HepG2 (cell line): Measurements from ENCODE around the gene SMARCC1. TPM values are rescaled to one million over a fixed set of nuclear protein-coding genes. Genes with fewer than 3 reads are reported as not detected.

Experiments used
- ATAC-seq: fragments of 200-7000 bp; cut with Tn5 transposase; 3 replicates; pipeline ENCODE4 v1.9.1; 2020; ENCODE audit warnings: mild to moderate bottlenecking, moderate library complexity
- Bru-seq: library from RNA; stranded (reverse); fragments of 400-500 nt; gene quantifications from one replicate; lab custom pipeline; 2021; lab: Mats Ljungman, UMichigan
- BruChase-seq, 2 experiments: library from RNA; stranded (reverse); fragments of 400-500 nt; gene quantifications; one replicate each; lab custom pipeline; 2021; lab: Mats Ljungman, UMichigan
- BruUV-seq: library from RNA; stranded (reverse); fragments of 400-500 nt; replicated peaks from 2 replicates; lab custom pipeline; 2021; lab: Mats Ljungman, UMichigan
- CTCF ChIA-PET: fragments of 300-600 bp; formaldehyde crosslinking; extraction: SDS; loops from one replicate; lab custom pipeline; 2021; ENCODE audit warnings: low total read pairs, inconsistent platforms, low intra/inter-chr PET ratio; lab: Yijun Ruan, JAX
- POLR2A ChIA-PET: fragments of 350-600 bp; sonication (Branson Sonifier 250); formaldehyde crosslinking; loops from one replicate; lab custom pipeline; 2020; ENCODE audit warnings: antibody characterized with exemption, inconsistent platforms; lab: Yijun Ruan, JAX
- DNase-seq: peaks from one replicate; pipeline ENCODE4 v3.0.0-alpha.2; 2015; ENCODE audit warnings: low spot score
- FAIRE-seq: peaks from 3 replicates; lab custom pipeline; 2011; peaks lifted over from hg19 to GRCh38; lab: Jason Lieb, UNC
- H2AFZ ChIP-seq: one replicate; pipeline ENCODE4 v1.6.1; 2011; ENCODE audit warnings: low read length, inconsistent platforms
- H3K27ac ChIP-seq: fragments of 300-600 bp; 3 replicates; pipeline ENCODE4 v1.8.0; 2011; ENCODE audit warnings: mixed run types, mild to moderate bottlenecking, mixed read lengths, low read length, inconsistent platforms; ENCODE audit not compliant: insufficient read depth; ENCODE audit errors: extremely low read length
- H3K27me3 ChIP-seq, 2 experiments: fragments of 200-600 bp in 1 of 2; 2 replicates in 1 of 2; 3 replicates in 1 of 2; pipeline versions ENCODE4 v1.6.0 to v1.8.0; 2011; ENCODE audit warnings: low read length in 2 of 2, mild to moderate bottlenecking in 2 of 2, moderate library complexity in 2 of 2, inconsistent platforms in 1 of 2; ENCODE audit not compliant: insufficient read depth in 2 of 2, control insufficient read depth in 1 of 2
- H3K36me3 ChIP-seq, 2 experiments: fragments of 200-600 bp in 1 of 2; replicated peaks in 1 of 2; 2 replicates in 1 of 2; 3 replicates in 1 of 2; pipeline versions ENCODE4 v1.5.1 to v1.8.0; 2011; ENCODE audit warnings: low read length in 2 of 2, inconsistent platforms in 1 of 2; ENCODE audit not compliant: insufficient read depth in 2 of 2, control insufficient read depth in 1 of 2
- H3K4me1 ChIP-seq: 2 replicates; pipeline ENCODE4 v1.5.1; 2012; ENCODE audit warnings: low read length, inconsistent platforms; ENCODE audit not compliant: insufficient read depth
- H3K4me2 ChIP-seq: 2 replicates; pipeline ENCODE4 v1.6.0; 2011; ENCODE audit warnings: low read depth, low read length, inconsistent platforms
- H3K4me3 ChIP-seq, 3 experiments: fragments of 200-600 bp in 1 of 3; sonication (generic), shearing (Covaris generic) in 1 of 3; replicated peaks in 1 of 3; 2 replicates each; pipeline ENCODE4 v1.5.1; 2011 to 2016; ENCODE audit warnings: low read length in 3 of 3, inconsistent platforms in 2 of 3, low read depth in 2 of 3, mild to moderate bottlenecking in 2 of 3, control low read depth in 1 of 3, mixed read lengths in 1 of 3; ENCODE audit not compliant: insufficient read depth in 1 of 3
- H3K79me2 ChIP-seq: one replicate; pipeline ENCODE4 v1.6.1; 2011; ENCODE audit warnings: low read length, inconsistent platforms; ENCODE audit not compliant: insufficient read depth
- H3K9ac ChIP-seq: 2 replicates; pipeline ENCODE4 v1.6.0; 2011; ENCODE audit warnings: mild to moderate bottlenecking, low read depth, low read length, inconsistent platforms; ENCODE audit not compliant: insufficient read depth
- H3K9me3 ChIP-seq: 2 replicates; pipeline ENCODE4 v1.5.1; 2012; ENCODE audit warnings: mild to moderate bottlenecking, low read length
- H4K20me1 ChIP-seq: 2 replicates; pipeline ENCODE4 v1.6.0; 2011; ENCODE audit warnings: inconsistent platforms, mild to moderate bottlenecking, low read length, moderate library complexity; ENCODE audit not compliant: insufficient read depth
- CBFB ChIP-seq: sonication (generic); formaldehyde crosslinking; IDR thresholded peaks from 2 replicates; pipeline ENCODE4 v1.4.0; 2020; ENCODE audit warnings: missing genetic modification reagents
- CBX1 ChIP-seq: IDR thresholded peaks from one replicate; pipeline ENCODE4 v1.6.1; 2016; ENCODE audit warnings: antibody characterized with exemption, low read depth
- GLMP ChIP-seq: sonication (generic); formaldehyde crosslinking; IDR thresholded peaks from 2 replicates; pipeline ENCODE4 v1.9.0; 2021; ENCODE audit warnings: missing genetic modification reagents, mild to moderate bottlenecking, borderline replicate concordance
- MZF1 ChIP-seq: sonication (generic); formaldehyde crosslinking; IDR thresholded peaks from 2 replicates; pipeline ENCODE4 v1.8.1; 2023; ENCODE audit warnings: mild to moderate bottlenecking, missing genetic modification reagents, borderline replicate concordance
- PREB ChIP-seq: sonication (generic); formaldehyde crosslinking; IDR thresholded peaks from 2 replicates; pipeline ENCODE4 v1.4.0; 2020; ENCODE audit warnings: missing genetic modification reagents
- SRSF4 ChIP-seq: fragments of 200-400 bp; formaldehyde crosslinking; IDR thresholded peaks from one replicate; pipeline ENCODE4 v1.6.1; 2018; ENCODE audit warnings: mild to moderate bottlenecking, low read depth, low read length, moderate library complexity; ENCODE audit not compliant: poor library complexity, severe bottlenecking
- ZFX ChIP-seq: sonication (generic); formaldehyde crosslinking; IDR thresholded peaks from 2 replicates; pipeline ENCODE4 v1.4.0; 2020; ENCODE audit warnings: mild to moderate bottlenecking, low read depth, missing genetic modification reagents, moderate library complexity
- ZNF17 ChIP-seq: sonication (generic); formaldehyde crosslinking; IDR thresholded peaks from 2 replicates; pipeline ENCODE4 v1.5.0; 2020; ENCODE audit warnings: mild to moderate bottlenecking, missing genetic modification reagents
- ZNF20 ChIP-seq: sonication (generic); formaldehyde crosslinking; IDR thresholded peaks from 2 replicates; pipeline ENCODE4 v1.4.0; 2020; ENCODE audit warnings: mild to moderate bottlenecking, moderate library complexity, missing genetic modification reagents
- WGBS: methylation state at CpG from one replicate; pipeline ENCODE4 v1.1.6; 2017; ENCODE audit warnings: low lambda C conversion rate; 5-methylcytosine and 5-hydroxymethylcytosine counted together
- in situ Hi-C: cut with HindIII; loops from 2 replicates; pipeline ENCODE4 v1.10.0; 2017; ENCODE audit warnings: low pct_unique_long_range_greater_than_20kb; ENCODE audit not compliant: extremely low pct_ligation_motif_present
- intact Hi-C: fragments of 100-400 bp; cut with micrococcal nuclease; formaldehyde crosslinking; loops from one replicate; pipeline ENCODE4 v1.10.0; 2022; ENCODE audit not compliant: unreplicated experiment
- long read RNA-seq, 2 experiments: library from RNA in 1 of 2; library from polyadenylated mRNA in 1 of 2; stranded (forward) in 1 of 2; unstranded in 1 of 2; transcript quantifications; one replicate each; pipeline ENCODE4 v2.0.0, GENCODE V29; 2019 to 2022
- polyA minus RNA-seq, 3 experiments: library from RNA; depleted of rRNA, polyadenylated mRNA; stranded (reverse); fragments of >200 nt; gene quantifications; 2 replicates each; pipeline ENCODE4 v1.2.3, GENCODE V29; 2011; ENCODE audit warnings: low replicate concordance in 1 of 3
- polyA plus RNA-seq, 8 experiments: library from polyadenylated mRNA; depleted of rRNA in 3 of 8; stranded (reverse) in 7 of 8; unstranded in 1 of 8; fragments of >200 nt; fragmentation: Illumina TruSeq in 4 of 8; extraction: Trizol in 4 of 8; gene quantifications; 2 replicates each; pipeline versions ENCODE4 v1.2.1 to v1.2.3, GENCODE V29; 2011 to 2016; ENCODE audit warnings: low read depth in 4 of 8, missing spikeins in 1 of 8, mixed read lengths in 1 of 8; ENCODE audit not compliant: insufficient read depth in 1 of 8
- total RNA-seq, 5 experiments: library from RNA; depleted of rRNA; stranded (reverse); fragments of >200 nt; fragmentation: Illumina TruSeq; extraction: Trizol; gene quantifications; 2 replicates each; pipeline ENCODE4 v1.2.3, GENCODE V29; 2016; ENCODE audit warnings: low read depth in 1 of 5
- TF ChIP-seq, protein P1 (sequence below): sonication (generic); formaldehyde crosslinking; IDR thresholded peaks from 2 replicates; pipeline ENCODE4 v1.5.0; 2020; ENCODE audit warnings: mild to moderate bottlenecking, missing genetic modification reagents

Gene SMARCC1
- total RNA-seq (2016; rRNA removed; fragmentation: Illumina TruSeq; extraction: Trizol) (53.6 and 58.4 TPM in 2 replicates), polyA plus RNA-seq (2011; rRNA removed) (38.3 and 47.9 TPM in 2 replicates), polyA minus RNA-seq (2011; rRNA and poly(A)+ RNA removed; ENCODE audit: low replicate concordance) (72.6 and 165 TPM in 2 replicates), Bru-seq, nascent RNA (percentile 85 among the genes with signal in this experiment), BruChase-seq, experiment 1, labeled RNA remaining after a 6-hour chase (percentile 85 among the genes with signal in this experiment), BruChase-seq, experiment 2, labeled RNA remaining after a 2-hour chase (percentile 84 among the genes with signal in this experiment)
- total RNA-seq (2016; cell fraction: cytosol; rRNA removed; fragmentation: Illumina TruSeq; extraction: Trizol; ENCODE audit: low read depth): 31.7 and 35.7 TPM in 2 replicates
- 46.9 and 62.8 TPM in 2 replicates for total RNA-seq (2016; cell fraction: insoluble cytoplasmic fraction; rRNA removed; fragmentation: Illumina TruSeq; extraction: Trizol)
- total RNA-seq (2016; cell fraction: membrane; rRNA removed; fragmentation: Illumina TruSeq; extraction: Trizol): 19.5 and 23.9 TPM in 2 replicates
- total RNA-seq (2016; cell fraction: nucleus; rRNA removed; fragmentation: Illumina TruSeq; extraction: Trizol): 53.6 and 55.4 TPM in 2 replicates
- 11.9 and 13.7 TPM in 2 replicates for polyA plus RNA-seq (2011; cell fraction: cytosol; rRNA removed)
- 28.8 and 29.2 TPM in 2 replicates for polyA plus RNA-seq (2011; cell fraction: nucleus; rRNA removed)
- 35.0 and 49.8 TPM in 2 replicates for polyA plus RNA-seq (2012)
- polyA plus RNA-seq (2016; cell fraction: cytosol; fragmentation: Illumina TruSeq; extraction: Trizol; ENCODE audit: low read depth): 1.8 and 2.0 TPM in 2 replicates
- polyA plus RNA-seq (2016; cell fraction: insoluble cytoplasmic fraction; fragmentation: Illumina TruSeq; extraction: Trizol; ENCODE audit: low read depth): 35.8 and 41.7 TPM in 2 replicates
- polyA plus RNA-seq (2016; cell fraction: membrane; fragmentation: Illumina TruSeq; extraction: Trizol; ENCODE audit: low read depth): 4.7 and 6.4 TPM in 2 replicates
- polyA plus RNA-seq (2016; cell fraction: nucleus; fragmentation: Illumina TruSeq; extraction: Trizol; ENCODE audit: insufficient read depth, low read depth): 53.2 and 60.9 TPM in 2 replicates
- polyA minus RNA-seq (2011; cell fraction: cytosol; rRNA and poly(A)+ RNA removed): 31.1 and 46.0 TPM in 2 replicates
- polyA minus RNA-seq (2011; cell fraction: nucleus; rRNA and poly(A)+ RNA removed): 73.1 and 73.5 TPM in 2 replicates
- long read RNA-seq, experiment 1, partial matches to known transcripts: 38 of 47 reads
- long read RNA-seq, experiment 1, other reads (novel, unspliced or antisense): 9 of 47 reads
- long read RNA-seq, experiment 2, full-length matches to known transcripts: 5 of 142 reads
- long read RNA-seq, experiment 2, partial matches to known transcripts: 38 of 142 reads
- long read RNA-seq, experiment 2, other reads (novel, unspliced or antisense): 99 of 142 reads

- FAIRE-seq (peak; percentile 18), ATAC-seq (peak; percentile 92), DNase-seq (peak; percentile 93)
- no peaks in the 10 kb centered on the region for H3K36me3 ChIP-seq
- WGBS: 0% methylated on average over 6 of the region's 79 CpGs
- peak within 1 kb of the TSS; percentile 99 for H3K9ac ChIP-seq
- ChIA-PET POLR2A (interaction anchor here (1.9 kb wide), 1 partner anchor 401 kb away, joined by 8 read pairs; the partner anchor contains the start of gene PTPN23), CTCF (no interaction called here)
- no peaks in the 10 kb centered on the region; a peak in 1 of 5 replicates for H3K27me3 ChIP-seq
- H3K4me2 ChIP-seq: peak within 1 kb of the TSS; percentile 86
- TSS peak; percentile 93 for BruUV-seq
- H3K4me1 ChIP-seq: peaks cover 45% of the 10 kb centered on the region
- no peak within 1 kb of the TSS for H2AFZ ChIP-seq
- H3K9me3 ChIP-seq: no peaks in the 10 kb centered on the region
- in situ Hi-C loops: loop anchor here (10.0 kb wide), 1 partner anchor 357 kb away; no protein-coding TSS in a partner anchor
- H3K27ac ChIP-seq: peak within 1 kb of the TSS; percentile 91
- H3K79me2 ChIP-seq: peaks cover 46% of the 10 kb centered on the region
- peaks cover 21% of the 10 kb centered on the region for H4K20me1 ChIP-seq
- intact Hi-C loops: no loop called here
- H3K4me3 ChIP-seq: peak within 1 kb of the TSS; percentile 80 to 94 (median 88)
- TF ChIP-seq ZFX (CRISPR knock-in tag) (peak; percentile 98), CBFB (CRISPR knock-in tag) (0 out of 2 replicates have a peak, but pooled peaks have one; percentile 23), MZF1 (CRISPR knock-in tag) (no peak), PREB (CRISPR knock-in tag) (no peak), SRSF4 (no peak), GLMP (CRISPR knock-in tag) (no peak; the same call in 1 of the 2 replicates), CBX1 (peak; percentile 73), ZNF20 (CRISPR knock-in tag) (no peak; the same call in 1 of the 2 replicates), ZNF17 (CRISPR knock-in tag) (no peak)
- TF ChIP-seq, protein P1, sequence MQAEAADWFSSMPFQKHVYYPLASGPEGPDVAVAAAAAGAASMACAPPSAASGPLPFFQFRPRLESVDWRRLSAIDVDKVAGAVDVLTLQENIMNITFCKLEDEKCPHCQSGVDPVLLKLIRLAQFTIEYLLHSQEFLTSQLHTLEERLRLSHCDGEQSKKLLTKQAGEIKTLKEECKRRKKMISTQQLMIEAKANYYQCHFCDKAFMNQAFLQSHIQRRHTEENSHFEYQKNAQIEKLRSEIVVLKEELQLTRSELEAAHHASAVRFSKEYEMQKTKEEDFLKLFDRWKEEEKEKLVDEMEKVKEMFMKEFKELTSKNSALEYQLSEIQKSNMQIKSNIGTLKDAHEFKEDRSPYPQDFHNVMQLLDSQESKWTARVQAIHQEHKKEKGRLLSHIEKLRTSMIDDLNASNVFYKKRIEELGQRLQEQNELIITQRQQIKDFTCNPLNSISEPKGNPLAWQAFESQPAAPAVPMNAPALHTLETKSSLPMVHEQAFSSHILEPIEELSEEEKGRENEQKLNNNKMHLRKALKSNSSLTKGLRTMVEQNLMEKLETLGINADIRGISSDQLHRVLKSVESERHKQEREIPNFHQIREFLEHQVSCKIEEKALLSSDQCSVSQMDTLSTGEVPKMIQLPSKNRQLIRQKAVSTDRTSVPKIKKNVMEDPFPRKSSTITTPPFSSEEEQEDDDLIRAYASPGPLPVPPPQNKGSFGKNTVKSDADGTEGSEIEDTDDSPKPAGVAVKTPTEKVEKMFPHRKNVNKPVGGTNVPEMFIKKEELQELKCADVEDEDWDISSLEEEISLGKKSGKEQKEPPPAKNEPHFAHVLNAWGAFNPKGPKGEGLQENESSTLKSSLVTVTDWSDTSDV (CRISPR knock-in tag): peak; percentile 87; the same call in 1 of the 2 replicates
Observed at GRCh38 chr3:47781685-47782445, at the start of gene SMARCC1. TSS of gene SMARCC1 (minus strand) at chr3:47781893. CDS start at chr3:47781797, 96 bp downstream.
